ENCODE measurements around the gene LGI1. TPM values are rescaled to one million over a fixed set of nuclear protein-coding genes. Genes with fewer than 3 reads are reported as not detected.

LGI1 gene
- total and polyA plus RNA-seq, 2 of the 8 experiments (the other 6 are each of a cell fraction or from before 2014, with no cell fraction given): 0.15 TPM; not detected in 1

GRCh38 chr10:93757136-93757535, 600 bp upstream of the LGI1 start:
- Histone ChIP-seq H3K4me2 (ENCODE audit: insufficient read depth in 1 of 2, low read depth in 2 of 2, low read length in 2 of 2) (peak overlapping the region in 1 of 2 experiments; percentile 62; a peak in 2 of 4 replicates), H3K79me1 (ENCODE audit: low read depth, low read length) (no peaks in the 10 kb centered on the region), H2BK120ac (replicated peaks; ENCODE audit: low read depth, low read length) (no peak overlapping the region), H3K9ac (replicated peaks in 1 of 4; ENCODE audit: extremely low read depth in 1 of 4, low read depth in 3 of 4, low read length in 3 of 4) (no peak overlapping the region), H3K79me2 (ENCODE audit: control insufficient read depth in 1 of 2, insufficient read depth in 2 of 2, low read length in 2 of 2) (no peaks in the 10 kb centered on the region), H2AFZ (ENCODE audit: low read length) (no peak overlapping the region), H3K9me3 (ENCODE audit: insufficient read depth in 2 of 2, low read depth in 1 of 2, low read length in 1 of 2) (no peaks in the 10 kb centered on the region), H2AK5ac (ENCODE audit: low read depth, low read length) (no peak overlapping the region), H4K5ac (ENCODE audit: insufficient read length, low read depth, low read length) (no peak overlapping the region), H3K27me3 (replicated peaks in 1 of 4; ENCODE audit: control insufficient read depth in 3 of 4, extremely low read depth in 1 of 4, insufficient read depth in 3 of 4, low read length in 3 of 4) (peaks cover 0 to 3% (median 2%) of the 10 kb centered on the region in 4 experiments; a peak in 4 of 7 replicates), H3K4ac (replicated peaks; ENCODE audit: insufficient read length, low read depth, low read length) (no peak overlapping the region), H3K14ac (ENCODE audit: insufficient read length) (no peak overlapping the region), H2BK15ac (ENCODE audit: low read length) (no peak overlapping the region), H3K18ac (ENCODE audit: extremely low read depth, low read length) (no peak overlapping the region), H3K4me1 (replicated peaks in 1 of 4; ENCODE audit: control insufficient read depth in 3 of 4, insufficient read depth in 4 of 4, low read length in 3 of 4) (peaks cover 11 to 21% (median 13%) of the 10 kb centered on the region in 4 experiments; a peak in 5 of 7 replicates), H2BK20ac (ENCODE audit: low read length) (no peak overlapping the region), H3K23me2 (ENCODE audit: low read depth, low read length) (no peaks in the 10 kb centered on the region), H2BK5ac (ENCODE audit: low read depth, low read length) (no peak overlapping the region), H3K27ac (ENCODE audit: low read depth, low read length) (no peak overlapping the region), H4K20me1 (replicated peaks in 1 of 2; ENCODE audit: control insufficient read depth in 1 of 2, insufficient read depth in 2 of 2, low read length in 2 of 2) (no peaks in the 10 kb centered on the region), H3K56ac (replicated peaks; ENCODE audit: insufficient read length, low read depth, low read length) (no peak overlapping the region), H3K36me3 (ENCODE audit: control insufficient read depth in 2 of 4, insufficient read depth in 4 of 4, low read length in 3 of 4) (no peaks in the 10 kb centered on the region), H2BK12ac (ENCODE audit: low read depth, low read length) (no peak overlapping the region), H4K91ac (replicated peaks; ENCODE audit: insufficient read length, low read length) (no peak overlapping the region), H3K23ac (ENCODE audit: insufficient read length) (no peak overlapping the region), H4K8ac (ENCODE audit: extremely low read depth, insufficient read depth, low read length) (no peak overlapping the region), H3K4me3 (ENCODE audit: extremely low read depth in 1 of 4, insufficient read depth in 2 of 4, low read depth in 3 of 4, low read length in 4 of 4) (no peak overlapping the region)
- 79% methylated on average over 4 of the region's 5 CpGs; no CpG with 5 or more reads in 1 of the 2 experiments for WGBS, 2 experiments (ENCODE audit: extremely low coverage in 1 of 2, insufficient coverage in 1 of 2, insufficient read length in 1 of 2, insufficient replicate concordance in 2 of 2, low coverage in 1 of 2, low lambda C conversion rate in 2 of 2, missing lambda C conversion rate in 1 of 2)
- ChIA-PET CTCF (ENCODE audit: partially characterized antibody) (interaction anchor here (0.8 to 11.2 kb wide), 4 partner anchors 8 to 58 kb away, joined by 4 to 76 read pairs (median 20); no protein-coding TSS in a partner anchor), POLR2A (ENCODE audit: partially characterized antibody) (interaction anchor here (0.9 to 1.5 kb wide), 5 partner anchors 8 to 23 kb away, joined by 3 read pairs; no protein-coding TSS in a partner anchor)
- TF ChIP-seq CHD2 (IDR thresholded peaks at IDR 0.05; ENCODE audit: low read length): no peak
- no peak for TF ChIP-seq KDM1A (IDR thresholded peaks at IDR 0.05; ENCODE audit: borderline replicate concordance, low read length)
- TF ChIP-seq HDAC2 (IDR thresholded peaks at IDR 0.05; ENCODE audit: borderline replicate concordance in 1 of 2, low read depth in 2 of 2, low read length in 2 of 2): no peak
- TF ChIP-seq RXRA (IDR thresholded peaks at IDR 0.05; ENCODE audit: insufficient read depth, low read depth, low read length): no peak
- TF ChIP-seq JUND (IDR thresholded peaks at IDR 0.05; ENCODE audit: low read length): no peak
- TF ChIP-seq SIN3A (conservative IDR thresholded peaks at IDR 0.05 in 1 of 2, IDR thresholded peaks at IDR 0.05 in 1 of 2; ENCODE audit: low read depth in 1 of 2, low read length in 2 of 2): no peak
- FAIRE-seq (no peak), DNase-seq (ENCODE audit: low read depth in 1 of 2, low spot score in 2 of 2) (no peak)
